HEK293 (cell line): ENCODE data around the gene TJP3.

Experiments
- MEIS1 ChIP-seq: sonication (generic); formaldehyde crosslinking; IDR thresholded peaks from 2 replicates; pipeline ENCODE4 v1.8.1; 2022; ENCODE audit warnings: missing genetic modification reagents, mild to moderate bottlenecking, borderline replicate concordance
- ZBTB7A ChIP-seq: fragments of 450-650 bp; formaldehyde crosslinking; IDR thresholded peaks from 2 replicates; pipeline ENCODE4 v1.5.1; 2016; ENCODE audit warnings: low read depth, missing biosample characterization, missing genetic modification characterization
- ZFP69B ChIP-seq: fragments of 450-650 bp; formaldehyde crosslinking; IDR thresholded peaks from 2 replicates; pipeline ENCODE4 v1.5.1; 2016; ENCODE audit warnings: missing biosample characterization, missing genetic modification characterization
- ZNF121 ChIP-seq: fragments of 450-650 bp; formaldehyde crosslinking; IDR thresholded peaks from 2 replicates; pipeline ENCODE4 v1.5.1; 2016; ENCODE audit warnings: missing biosample characterization, missing genetic modification characterization
- ZNF2 ChIP-seq: fragments of 450-650 bp; formaldehyde crosslinking; IDR thresholded peaks from 2 replicates; pipeline ENCODE4 v1.5.1; 2016; ENCODE audit warnings: missing biosample characterization, missing genetic modification characterization
- ZNF266 ChIP-seq: fragments of 450-650 bp; formaldehyde crosslinking; IDR thresholded peaks from 2 replicates; pipeline ENCODE4 v1.5.1; 2016; ENCODE audit warnings: missing biosample characterization, missing genetic modification characterization, low read depth
- ZNF274 ChIP-seq, 2 experiments: fragments of 200-500 bp in 1 of 2; fragments of 450-650 bp in 1 of 2; sonication (Bioruptor generic) in 1 of 2; formaldehyde crosslinking in 1 of 2; IDR thresholded peaks; 2 replicates each; pipeline versions ENCODE4 v1.5.1 to v1.6.1; 2014 to 2016; ENCODE audit warnings: borderline replicate concordance in 1 of 2, inconsistent platforms in 1 of 2, low read length in 1 of 2, missing biosample characterization in 1 of 2, missing genetic modification characterization in 1 of 2
- ZNF324 ChIP-seq: fragments of 450-650 bp; formaldehyde crosslinking; IDR thresholded peaks from 2 replicates; pipeline ENCODE4 v1.5.1; 2016; ENCODE audit warnings: missing biosample characterization, missing genetic modification characterization
- ZNF350 ChIP-seq: fragments of 450-650 bp; formaldehyde crosslinking; IDR thresholded peaks from 2 replicates; pipeline ENCODE4 v1.5.0; 2017; ENCODE audit warnings: missing biosample characterization, mild to moderate bottlenecking, missing genetic modification characterization
- ZNF707 ChIP-seq: fragments of 450-650 bp; formaldehyde crosslinking; IDR thresholded peaks from 2 replicates; pipeline ENCODE4 v1.5.1; 2016; ENCODE audit warnings: missing biosample characterization, missing genetic modification characterization
- ZSCAN30 ChIP-seq: fragments of 450-650 bp; IDR thresholded peaks from 2 replicates; pipeline ENCODE4 v1.5.1; 2018; ENCODE audit warnings: missing biosample characterization, mild to moderate bottlenecking, missing genetic modification characterization, moderate library complexity
- TF ChIP-seq, protein P1 (sequence below): fragments of 450-650 bp; formaldehyde crosslinking; IDR thresholded peaks from 2 replicates; pipeline ENCODE4 v1.5.1; 2016; ENCODE audit warnings: missing biosample characterization, missing genetic modification characterization

DNA sequence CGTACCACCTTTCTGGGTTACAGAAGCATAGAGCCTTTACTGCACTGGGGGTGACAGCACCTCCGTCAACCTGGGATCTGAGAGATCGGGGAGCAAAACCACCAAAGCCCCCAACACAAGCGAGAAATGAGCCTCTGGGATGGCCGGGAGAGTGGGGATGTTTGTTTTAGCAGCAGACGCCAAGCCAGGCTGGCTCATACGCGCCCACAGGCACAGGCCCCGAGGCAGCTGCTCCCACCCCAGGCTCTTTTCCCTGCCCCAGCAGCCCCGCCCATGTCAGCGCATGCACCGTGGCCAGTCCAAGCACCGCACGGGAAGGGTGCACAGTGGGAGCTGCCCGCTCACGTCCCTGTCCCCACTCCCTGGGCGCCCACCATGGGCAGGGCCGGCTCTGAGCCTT is 16.5 kb upstream of the TJP3 start:
- TF ChIP-seq ZNF324 (tag by site-specific recombination) (no peak), ZNF2 (tag by site-specific recombination) (no peak), MEIS1 (CRISPR knock-in tag) (no peak), ZSCAN30 (tag by site-specific recombination) (no peak), ZBTB7A (tag by site-specific recombination) (no peak), ZNF266 (tag by site-specific recombination) (no peak), ZNF707 (tag by site-specific recombination) (no peak), ZNF121 (tag by site-specific recombination) (no peak), ZFP69B (tag by site-specific recombination) (no peak), ZNF274 (IDR thresholded peaks at IDR 0.05; ENCODE audit: low read length) (no peak), ZNF274 (tag by site-specific recombination; IDR thresholded peaks at IDR 0.05; ENCODE audit: borderline replicate concordance) (no peak), ZNF350 (tag by site-specific recombination) (no peak)
- TF ChIP-seq, protein P1, sequence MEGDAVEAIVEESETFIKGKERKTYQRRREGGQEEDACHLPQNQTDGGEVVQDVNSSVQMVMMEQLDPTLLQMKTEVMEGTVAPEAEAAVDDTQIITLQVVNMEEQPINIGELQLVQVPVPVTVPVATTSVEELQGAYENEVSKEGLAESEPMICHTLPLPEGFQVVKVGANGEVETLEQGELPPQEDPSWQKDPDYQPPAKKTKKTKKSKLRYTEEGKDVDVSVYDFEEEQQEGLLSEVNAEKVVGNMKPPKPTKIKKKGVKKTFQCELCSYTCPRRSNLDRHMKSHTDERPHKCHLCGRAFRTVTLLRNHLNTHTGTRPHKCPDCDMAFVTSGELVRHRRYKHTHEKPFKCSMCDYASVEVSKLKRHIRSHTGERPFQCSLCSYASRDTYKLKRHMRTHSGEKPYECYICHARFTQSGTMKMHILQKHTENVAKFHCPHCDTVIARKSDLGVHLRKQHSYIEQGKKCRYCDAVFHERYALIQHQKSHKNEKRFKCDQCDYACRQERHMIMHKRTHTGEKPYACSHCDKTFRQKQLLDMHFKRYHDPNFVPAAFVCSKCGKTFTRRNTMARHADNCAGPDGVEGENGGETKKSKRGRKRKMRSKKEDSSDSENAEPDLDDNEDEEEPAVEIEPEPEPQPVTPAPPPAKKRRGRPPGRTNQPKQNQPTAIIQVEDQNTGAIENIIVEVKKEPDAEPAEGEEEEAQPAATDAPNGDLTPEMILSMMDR (tag by site-specific recombination): no peak
